ENCODE results near the gene CRYBB1. TPM values are rescaled to one million over a fixed set of nuclear protein-coding genes. Genes with fewer than 3 reads are reported as not detected.

The CRYBB1 gene
- total and polyA plus RNA-seq, 8 donors, result 0.79 to 1.5 (median 1.1) TPM

DNA sequence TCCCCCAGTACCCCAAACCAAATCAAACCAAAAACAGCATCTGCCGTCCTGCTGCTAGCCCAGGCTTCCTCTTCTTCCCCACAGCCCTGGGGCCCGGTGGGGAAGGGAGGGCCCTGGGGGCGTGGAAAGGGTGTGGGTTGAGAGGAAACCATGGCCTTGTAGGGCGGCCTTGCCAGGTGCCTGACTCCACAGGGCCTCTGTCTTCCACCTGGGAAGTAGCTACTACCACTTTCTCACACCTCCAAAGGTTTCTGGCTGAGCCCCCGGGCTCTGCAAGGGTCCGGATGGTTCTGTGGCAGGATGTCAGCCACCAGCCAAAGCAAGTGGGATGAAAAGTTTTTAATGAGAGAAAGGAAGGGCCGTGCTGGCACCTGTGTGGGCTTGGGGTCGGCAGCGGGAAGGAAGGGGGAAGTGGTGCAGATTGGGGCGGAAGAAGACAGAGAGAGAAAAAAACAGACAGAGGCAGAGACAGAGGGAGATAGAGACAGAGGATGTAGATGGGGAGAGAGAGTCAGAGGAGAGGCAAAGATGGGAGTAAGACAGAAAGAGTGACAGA is 38.4 kb downstream of the CRYBB1 start:
- Histone ChIP-seq H3K9me3 (no peaks in the 10 kb centered on the region), H3K27ac (peak overlapping the region in 1 of 2 donors; percentile 70), H3K27me3 (no peaks in the 10 kb centered on the region), H3K4me1 (peaks cover 5 to 75% of the 10 kb centered on the region in 2 donors), H3K36me3 (peaks cover 0 to 18% of the 10 kb centered on the region in 2 donors), H3K4me3 (no peak overlapping the region)
- ATAC-seq, result peak; percentile 56
- DNase-seq, result peak in 1 of 4 donors; percentile 87
- TF ChIP-seq, protein P1, sequence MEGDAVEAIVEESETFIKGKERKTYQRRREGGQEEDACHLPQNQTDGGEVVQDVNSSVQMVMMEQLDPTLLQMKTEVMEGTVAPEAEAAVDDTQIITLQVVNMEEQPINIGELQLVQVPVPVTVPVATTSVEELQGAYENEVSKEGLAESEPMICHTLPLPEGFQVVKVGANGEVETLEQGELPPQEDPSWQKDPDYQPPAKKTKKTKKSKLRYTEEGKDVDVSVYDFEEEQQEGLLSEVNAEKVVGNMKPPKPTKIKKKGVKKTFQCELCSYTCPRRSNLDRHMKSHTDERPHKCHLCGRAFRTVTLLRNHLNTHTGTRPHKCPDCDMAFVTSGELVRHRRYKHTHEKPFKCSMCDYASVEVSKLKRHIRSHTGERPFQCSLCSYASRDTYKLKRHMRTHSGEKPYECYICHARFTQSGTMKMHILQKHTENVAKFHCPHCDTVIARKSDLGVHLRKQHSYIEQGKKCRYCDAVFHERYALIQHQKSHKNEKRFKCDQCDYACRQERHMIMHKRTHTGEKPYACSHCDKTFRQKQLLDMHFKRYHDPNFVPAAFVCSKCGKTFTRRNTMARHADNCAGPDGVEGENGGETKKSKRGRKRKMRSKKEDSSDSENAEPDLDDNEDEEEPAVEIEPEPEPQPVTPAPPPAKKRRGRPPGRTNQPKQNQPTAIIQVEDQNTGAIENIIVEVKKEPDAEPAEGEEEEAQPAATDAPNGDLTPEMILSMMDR (IDR thresholded peaks at IDR 0.05), result no peak
- intact Hi-C loops (cut with DNase I), result no loop called here

DNA sequence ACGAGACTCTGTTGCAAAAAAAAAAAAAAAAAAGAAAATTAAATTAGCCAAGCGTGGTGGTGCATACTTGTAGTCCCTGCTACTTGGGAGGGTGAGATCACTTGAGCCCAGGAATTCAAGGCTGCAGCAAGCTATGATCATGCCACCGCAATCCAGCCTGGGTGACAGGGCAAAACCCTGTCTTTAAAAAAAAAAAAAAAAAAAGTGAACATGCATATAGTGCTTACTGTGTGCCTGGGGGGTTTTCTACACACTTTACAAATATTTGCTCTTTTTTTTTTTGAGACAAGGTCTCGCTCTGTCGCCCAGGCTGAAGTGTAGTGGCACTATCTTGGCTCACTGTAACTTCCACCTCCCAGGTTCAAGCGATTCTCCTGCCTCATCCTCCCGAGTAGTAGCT is 40.7 kb downstream of the CRYBB1 start:
- TF ChIP-seq, protein P1 (IDR thresholded peaks at IDR 0.05), result no peak
- ATAC-seq (no peak), DNase-seq (no peak)
- H3K27me3 ChIP-seq, result no peaks in the 10 kb centered on the region
- intact Hi-C loops (cut with DNase I), result no loop called here
- H3K9me3 ChIP-seq, result no peaks in the 10 kb centered on the region
- no peak overlapping the region for H3K4me3 ChIP-seq
- H3K36me3 ChIP-seq, result peaks cover 0 to 10% of the 10 kb centered on the region in 2 donors
- peaks cover 5 to 92% of the 10 kb centered on the region in 2 donors for H3K4me1 ChIP-seq
- H3K27ac ChIP-seq, result no peak overlapping the region

DNA sequence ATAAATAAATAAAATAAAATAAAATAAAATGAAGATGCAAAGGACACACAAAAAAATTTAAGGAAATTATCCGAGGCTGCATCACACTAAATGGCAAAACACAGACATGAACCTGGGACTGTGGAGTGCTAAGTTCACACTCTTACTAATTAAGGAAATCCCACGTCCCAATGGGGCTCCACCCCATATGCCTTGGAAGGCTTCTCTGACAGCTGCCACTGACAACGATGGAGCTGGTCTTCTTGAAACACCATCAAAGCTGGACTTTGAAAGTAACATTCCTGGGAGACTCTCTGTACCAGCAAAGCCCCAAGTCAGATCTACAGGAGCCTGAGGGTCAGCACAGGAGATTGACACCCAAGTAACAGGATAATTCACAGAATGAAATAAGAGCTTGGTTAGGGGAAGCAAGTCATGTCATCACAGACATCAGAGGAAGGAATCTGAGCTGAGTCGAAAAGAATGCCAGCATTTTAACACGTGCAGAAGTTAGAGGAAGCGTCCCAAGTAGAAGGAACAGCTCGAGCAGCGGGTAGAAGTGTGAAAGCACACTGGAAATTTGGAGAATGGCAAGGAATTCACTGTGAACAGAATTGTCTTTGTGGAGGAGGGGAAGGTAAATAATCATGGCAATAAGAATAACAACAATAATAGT is 41.7 kb downstream of the CRYBB1 start:
- Histone ChIP-seq H3K27me3 (no peaks in the 10 kb centered on the region), H3K4me1 (peaks cover 5 to 98% of the 10 kb centered on the region in 2 donors), H3K36me3 (peaks cover 0 to 4% of the 10 kb centered on the region in 2 donors), H3K4me3 (no peak overlapping the region), H3K27ac (peak overlapping the region in 1 of 2 donors; percentile 65), H3K9me3 (no peaks in the 10 kb centered on the region)
- ATAC-seq, result no peak
- TF ChIP-seq, protein P1 (IDR thresholded peaks at IDR 0.05), result no peak
- intact Hi-C loops (cut with DNase I), result no loop called here
- no peak for DNase-seq

DNA sequence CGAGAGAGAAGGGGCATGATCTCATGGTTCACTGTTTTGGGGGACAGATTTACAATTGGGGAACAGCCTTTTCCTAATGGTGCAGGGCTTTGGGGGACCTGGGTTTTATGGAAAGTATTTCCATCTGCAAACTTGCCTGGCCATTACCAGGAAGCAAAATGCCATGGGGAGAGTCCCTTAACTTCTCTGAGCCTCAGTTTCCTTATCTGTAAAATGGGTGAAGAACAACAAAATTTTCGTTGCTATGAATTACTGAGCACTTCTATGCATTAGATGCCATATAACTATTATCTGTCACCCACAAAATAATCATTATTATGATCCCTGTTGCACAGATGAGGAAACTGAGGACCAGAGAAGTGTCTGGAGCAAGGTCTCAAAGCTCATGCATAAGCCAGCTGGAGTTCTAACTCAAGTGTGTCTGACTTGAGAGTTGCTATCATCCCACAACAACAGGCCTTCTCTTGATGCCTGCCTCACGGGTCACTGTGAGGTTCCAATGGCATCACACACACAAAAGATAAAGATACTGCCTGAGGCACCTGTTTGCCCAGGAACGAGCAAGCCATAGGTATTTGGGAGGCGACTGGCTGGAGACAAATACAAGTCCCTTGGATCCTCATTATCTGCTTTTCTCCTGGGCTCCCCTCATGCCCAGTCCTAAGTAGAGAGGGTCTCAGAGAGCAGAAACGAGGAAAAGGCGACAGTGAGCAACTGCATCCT is 43.7 kb downstream of the CRYBB1 start:
- TF ChIP-seq, protein P1 (IDR thresholded peaks at IDR 0.05), result no peak
- H3K9me3 ChIP-seq, result no peaks in the 10 kb centered on the region
- peaks cover 9 to 97% of the 10 kb centered on the region in 2 donors for H3K4me1 ChIP-seq
- ATAC-seq (no peak), DNase-seq (no peak)
- no peak overlapping the region for H3K4me3 ChIP-seq
- H3K27me3 ChIP-seq, result no peaks in the 10 kb centered on the region
- peaks cover 0 to 4% of the 10 kb centered on the region in 2 donors for H3K36me3 ChIP-seq
- H3K27ac ChIP-seq, result peak overlapping the region; percentile 70 to 86
- intact Hi-C loops (cut with DNase I), result no loop called here
